WI38 (cell line): ENCODE results near the gene RBPJL.

ENCODE experiments used
- H3K4me3 ChIP-seq: 2 replicates; pipeline ENCODE4 v1.5.1; 2011; ENCODE audit warnings: low read depth, mild to moderate bottlenecking, control low read depth, low read length
- CTCF ChIP-seq: IDR thresholded peaks from 2 replicates; pipeline ENCODE4 v1.5.1; 2012; ENCODE audit warnings: low read depth, mild to moderate bottlenecking, control low read depth, low read length

Gene RBPJL

GRCh38 chr20:45304464-45304999 is 2.1 kb upstream of the RBPJL start:
- no peak overlapping the region for H3K4me3 ChIP-seq

GRCh38 chr20:45305262-45305661 is 1.4 kb upstream of the RBPJL start:
- no peak overlapping the region for H3K4me3 ChIP-seq
- TF ChIP-seq CTCF: no peak

More at GRCh38 chr20:45304464-45304999, 2.1 kb upstream of the RBPJL start:
- no peak for TF ChIP-seq CTCF

GRCh38 chr20:45307076-45307640 is 518 bp downstream of the RBPJL start:
- H3K4me3 ChIP-seq: no peak overlapping the region
- TF ChIP-seq CTCF: no peak

- no peak for TF ChIP-seq CTCF
- H3K4me3 ChIP-seq: no peak within 1 kb of the TSS
Observed at GRCh38 chr20:45308117-45308778, 1.6 kb downstream of the RBPJL start, which contains the start of gene MATN4. Gene MATN4, minus strand, starts transcription at chr20:45308299. Its CDS starts 2,717 bp downstream, at chr20:45305582.

GRCh38 chr20:45309075-45309474 is 2.4 kb downstream of the RBPJL start:
- no peak for TF ChIP-seq CTCF
- H3K4me3 ChIP-seq: no peak overlapping the region

GRCh38 chr20:45311589-45312211 is 5.1 kb downstream of the RBPJL start:
- TF ChIP-seq CTCF: peak; percentile 75
- no peak overlapping the region for H3K4me3 ChIP-seq

- no peak for TF ChIP-seq CTCF
- no peak overlapping the region for H3K4me3 ChIP-seq
Observed at GRCh38 chr20:45312241-45312640, 5.6 kb downstream of the RBPJL start.
